Ishikawa (cell line): ENCODE data around the gene ADGRE2.
"Not testable (repeated sequence)": the region's sequence is repeated elsewhere in the genome, so short reads cannot be mapped to it uniquely, and the experiment has no call there.

Experiments
- CEBPB ChIP-seq: IDR thresholded peaks from 2 replicates; pipeline ENCODE4 v1.6.1; 2012
- CREB1 ChIP-seq: IDR thresholded peaks from 2 replicates; pipeline ENCODE4 v1.6.1; 2012; ENCODE audit warnings: low read depth
- EGR1 ChIP-seq: IDR thresholded peaks from 2 replicates; pipeline ENCODE4 v1.6.1; 2012
- EP300 ChIP-seq: IDR thresholded peaks from 2 replicates; pipeline ENCODE4 v1.6.1; 2012; ENCODE audit warnings: borderline replicate concordance
- FOXM1 ChIP-seq: IDR thresholded peaks from 2 replicates; pipeline ENCODE4 v1.6.1; 2012; ENCODE audit warnings: low read depth, borderline replicate concordance
- NFIC ChIP-seq: IDR thresholded peaks from 2 replicates; pipeline ENCODE4 v1.6.1; 2012
- RAD21 ChIP-seq: IDR thresholded peaks from 2 replicates; pipeline ENCODE4 v1.6.1; 2012; ENCODE audit warnings: low read depth
- TAF1 ChIP-seq: IDR thresholded peaks from 2 replicates; pipeline ENCODE4 v1.6.1; 2012; ENCODE audit warnings: low read depth, mild to moderate bottlenecking
- TCF12 ChIP-seq: IDR thresholded peaks from 2 replicates; pipeline ENCODE4 v1.6.1; 2012; ENCODE audit warnings: low read depth
- TEAD4 ChIP-seq: IDR thresholded peaks from 2 replicates; pipeline ENCODE4 v1.6.1; 2012
- USF1 ChIP-seq: IDR thresholded peaks from 2 replicates; pipeline ENCODE4 v1.6.1; 2012
- YY1 ChIP-seq: IDR thresholded peaks from 2 replicates; pipeline ENCODE4 v1.6.1; 2012; ENCODE audit warnings: low read depth
- ZBTB7A ChIP-seq: IDR thresholded peaks from 2 replicates; pipeline ENCODE4 v1.6.1; 2012; ENCODE audit warnings: low read depth
- TF ChIP-seq, protein P1 (sequence below): IDR thresholded peaks from 2 replicates; pipeline ENCODE4 v1.6.1; 2012
- TF ChIP-seq, protein P2 (sequence below): IDR thresholded peaks from 2 replicates; pipeline ENCODE4 v1.6.1; 2012; ENCODE audit warnings: low read depth, mild to moderate bottlenecking

Gene ADGRE2

GRCh38 chr19:14778110-14778845 lies at the start of gene ADGRE2:
Gene ADGRE2 (minus strand): TSS chr19:14778560. CDS start chr19:14776756, 1,804 bp downstream.
- not testable (repeated sequence) for TF ChIP-seq TAF1, USF1
- TF ChIP-seq, protein P1, sequence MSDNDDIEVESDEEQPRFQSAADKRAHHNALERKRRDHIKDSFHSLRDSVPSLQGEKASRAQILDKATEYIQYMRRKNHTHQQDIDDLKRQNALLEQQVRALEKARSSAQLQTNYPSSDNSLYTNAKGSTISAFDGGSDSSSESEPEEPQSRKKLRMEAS, result not testable (repeated sequence)

- no peak for TF ChIP-seq EP300
- TF ChIP-seq FOXM1, result no peak
- no peak for TF ChIP-seq CEBPB
- no peak for TF ChIP-seq TAF1
- no peak for TF ChIP-seq EGR1
- TF ChIP-seq TEAD4, result no peak
- TF ChIP-seq YY1, result no peak
- TF ChIP-seq NFIC, result no peak
- TF ChIP-seq, protein P1, result no peak
These were observed 47.6 kb upstream of the ADGRE2 start for GRCh38 chr19:14826006-14826405.

DNA sequence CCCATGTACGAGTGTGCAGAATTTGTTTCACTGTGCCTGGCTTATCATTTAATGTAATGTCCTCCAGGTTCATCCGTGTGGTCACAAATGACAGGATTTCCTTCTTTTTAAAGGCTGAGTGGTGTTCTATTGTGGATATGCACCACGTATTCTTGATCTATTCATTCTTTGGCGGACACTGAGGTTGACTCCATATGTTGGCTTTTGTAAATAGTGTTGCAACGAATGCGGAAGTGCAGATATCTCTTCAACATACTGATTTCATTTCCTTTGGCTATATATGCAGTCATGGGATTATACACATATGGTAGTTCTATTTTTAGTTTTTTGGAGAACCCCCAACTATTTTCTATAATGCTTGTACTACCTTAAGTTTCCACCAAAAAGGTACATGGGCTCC lies 43.6 kb upstream of the ADGRE2 start:
- TF ChIP-seq, protein P1, result no peak
- no peak for TF ChIP-seq CEBPB
- TF ChIP-seq TCF12, result no peak
- TF ChIP-seq EP300, result no peak
- no peak for TF ChIP-seq CREB1
- no peak for TF ChIP-seq FOXM1
- no peak for TF ChIP-seq EGR1
- TF ChIP-seq, protein P2, sequence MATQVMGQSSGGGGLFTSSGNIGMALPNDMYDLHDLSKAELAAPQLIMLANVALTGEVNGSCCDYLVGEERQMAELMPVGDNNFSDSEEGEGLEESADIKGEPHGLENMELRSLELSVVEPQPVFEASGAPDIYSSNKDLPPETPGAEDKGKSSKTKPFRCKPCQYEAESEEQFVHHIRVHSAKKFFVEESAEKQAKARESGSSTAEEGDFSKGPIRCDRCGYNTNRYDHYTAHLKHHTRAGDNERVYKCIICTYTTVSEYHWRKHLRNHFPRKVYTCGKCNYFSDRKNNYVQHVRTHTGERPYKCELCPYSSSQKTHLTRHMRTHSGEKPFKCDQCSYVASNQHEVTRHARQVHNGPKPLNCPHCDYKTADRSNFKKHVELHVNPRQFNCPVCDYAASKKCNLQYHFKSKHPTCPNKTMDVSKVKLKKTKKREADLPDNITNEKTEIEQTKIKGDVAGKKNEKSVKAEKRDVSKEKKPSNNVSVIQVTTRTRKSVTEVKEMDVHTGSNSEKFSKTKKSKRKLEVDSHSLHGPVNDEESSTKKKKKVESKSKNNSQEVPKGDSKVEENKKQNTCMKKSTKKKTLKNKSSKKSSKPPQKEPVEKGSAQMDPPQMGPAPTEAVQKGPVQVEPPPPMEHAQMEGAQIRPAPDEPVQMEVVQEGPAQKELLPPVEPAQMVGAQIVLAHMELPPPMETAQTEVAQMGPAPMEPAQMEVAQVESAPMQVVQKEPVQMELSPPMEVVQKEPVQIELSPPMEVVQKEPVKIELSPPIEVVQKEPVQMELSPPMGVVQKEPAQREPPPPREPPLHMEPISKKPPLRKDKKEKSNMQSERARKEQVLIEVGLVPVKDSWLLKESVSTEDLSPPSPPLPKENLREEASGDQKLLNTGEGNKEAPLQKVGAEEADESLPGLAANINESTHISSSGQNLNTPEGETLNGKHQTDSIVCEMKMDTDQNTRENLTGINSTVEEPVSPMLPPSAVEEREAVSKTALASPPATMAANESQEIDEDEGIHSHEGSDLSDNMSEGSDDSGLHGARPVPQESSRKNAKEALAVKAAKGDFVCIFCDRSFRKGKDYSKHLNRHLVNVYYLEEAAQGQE, result no peak
- TF ChIP-seq TEAD4, result no peak

GRCh38 chr19:14818588-14818987 lies 40.2 kb upstream of the ADGRE2 start:
- no peak for TF ChIP-seq FOXM1
- no peak for TF ChIP-seq YY1
- no peak for TF ChIP-seq TAF1
- TF ChIP-seq, protein P1, result no peak
- TF ChIP-seq RAD21, result no peak
- TF ChIP-seq EP300, result no peak
- no peak for TF ChIP-seq EGR1

DNA sequence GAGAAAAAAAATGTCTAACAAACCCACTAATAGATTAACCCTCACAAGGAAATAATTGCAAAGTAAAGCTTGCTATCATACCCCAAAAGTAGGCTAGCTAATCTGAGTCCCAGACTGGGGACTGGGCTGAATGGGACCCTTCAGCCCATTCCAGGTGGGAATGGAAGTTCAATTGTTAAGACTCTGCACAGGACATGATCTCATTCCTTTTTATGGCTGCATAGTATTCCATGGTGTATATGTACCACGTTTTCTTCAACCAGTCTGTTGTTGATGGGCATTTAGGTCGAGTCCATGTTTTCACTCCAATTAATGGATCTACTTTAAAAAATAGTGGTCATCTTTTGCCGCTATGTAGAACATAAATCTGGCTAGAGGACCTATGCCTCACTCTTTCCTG lies 38.7 kb upstream of the ADGRE2 start:
- TF ChIP-seq, protein P1, result no peak
- no peak for TF ChIP-seq ZBTB7A
- TF ChIP-seq YY1, result no peak
- TF ChIP-seq CREB1, result no peak
- no peak for TF ChIP-seq TEAD4
- no peak for TF ChIP-seq USF1
- TF ChIP-seq CEBPB, result no peak
- TF ChIP-seq RAD21, result no peak

GRCh38 chr19:14814982-14815652 lies 36.8 kb upstream of the ADGRE2 start:
- no peak for TF ChIP-seq EGR1
- no peak for TF ChIP-seq FOXM1
- no peak for TF ChIP-seq EP300
- no peak for TF ChIP-seq RAD21
- TF ChIP-seq ZBTB7A, result no peak
- TF ChIP-seq TAF1, result no peak
- no peak for TF ChIP-seq TCF12
- TF ChIP-seq NFIC, result no peak
- TF ChIP-seq CEBPB, result no peak
- no peak for TF ChIP-seq USF1
- TF ChIP-seq YY1, result no peak
- TF ChIP-seq TEAD4, result no peak
- TF ChIP-seq, protein P1, result no peak
- TF ChIP-seq, protein P2, result no peak
- TF ChIP-seq CREB1, result no peak
